PFSK-1 (cell line): ENCODE results near the gene ZNF718.

Source experiments
- POLR2AphosphoS5 ChIP-seq: IDR thresholded peaks from 2 replicates; pipeline ENCODE4 v1.6.1; 2012; ENCODE audit warnings: low read depth, mild to moderate bottlenecking, control low read depth, low read length, moderate library complexity
- TAF1 ChIP-seq: IDR thresholded peaks from 2 replicates; pipeline ENCODE4 v1.6.1; 2012; ENCODE audit warnings: low read length, control low read depth, borderline replicate concordance; ENCODE audit not compliant: insufficient read depth

The ZNF718 gene

DNA sequence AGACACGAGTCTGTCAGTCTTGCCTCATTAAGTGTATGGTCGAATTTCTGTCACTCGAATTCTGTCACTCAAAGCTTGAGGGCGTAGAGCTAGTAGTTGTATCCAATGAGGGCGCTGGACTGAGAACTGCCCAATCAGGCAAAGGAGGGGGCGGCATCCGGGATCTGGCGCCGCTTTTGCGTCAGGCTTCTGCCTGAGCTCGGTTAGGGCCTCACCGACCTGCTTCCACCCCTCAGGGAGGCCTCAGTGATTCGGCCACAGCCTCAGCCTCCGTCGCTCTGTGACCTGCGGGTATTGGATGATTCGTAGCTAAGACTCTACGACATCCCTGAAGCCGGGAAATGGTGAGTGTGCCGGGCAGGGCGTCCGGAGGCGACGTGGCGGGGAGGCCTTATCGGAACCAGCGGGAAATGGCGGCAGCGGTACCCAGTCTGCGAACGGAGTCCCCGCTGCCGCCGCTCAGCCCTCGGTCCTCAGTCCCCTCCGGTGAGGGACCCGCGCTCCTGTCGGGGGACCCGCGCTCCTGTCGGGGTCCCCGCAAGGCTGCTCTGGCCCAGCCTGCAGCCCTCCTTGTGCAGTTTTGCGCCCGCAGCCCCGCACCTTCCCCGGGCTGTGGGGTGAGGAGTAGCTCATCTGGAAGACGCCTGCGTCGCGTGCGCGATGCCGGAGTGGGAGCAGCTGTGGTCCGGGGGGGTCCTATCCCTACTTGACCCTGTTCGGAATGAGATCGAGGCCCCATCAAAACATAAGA is 88.3 kb downstream of the ZNF718 start:
- TF ChIP-seq TAF1 (no peak), POLR2AphosphoS5 (peak; percentile 78)
